ENCODE data around the gene BNIPL. TPM values are rescaled to one million over a fixed set of nuclear protein-coding genes. Genes with fewer than 3 reads are reported as not detected.
A peak's percentile ranks its signal among the peaks of the same experiment; 100 is the strongest.

Gene BNIPL
- total and polyA plus RNA-seq, 2 of the 4 experiments (the other 2 are of a cell fraction) = under 0.01 to 0.38 TPM

- peak overlapping the region; percentile 87 for H2AK9ac ChIP-seq (replicated peaks; ENCODE audit: low read depth, low read length, poor library complexity)
- DNase-seq (no peak), ATAC-seq (ENCODE audit: low read depth) (no peak)
- no peak overlapping the region for H3K4me3 ChIP-seq (ENCODE audit: insufficient read depth, low read depth, low read length)
- H3K27ac ChIP-seq (ENCODE audit: insufficient read depth, low read length) = no peak overlapping the region
- no peak overlapping the region for H2BK20ac ChIP-seq (ENCODE audit: low read depth, low read length)
- no peak overlapping the region for H2BK15ac ChIP-seq (ENCODE audit: low read depth, low read length)
- no peak overlapping the region for H2AK5ac ChIP-seq (ENCODE audit: low read depth, low read length)
- no peak overlapping the region for H4K5ac ChIP-seq (ENCODE audit: low read depth, low read length)
- H3K9me1 ChIP-seq (ENCODE audit: insufficient read depth, low read length) = peaks cover 8% of the 10 kb centered on the region; the same call in 1 of the 2 replicates
- H2BK5ac ChIP-seq (ENCODE audit: low read depth, low read length, poor library complexity, severe bottlenecking) = no peak overlapping the region
- H3K9me3 ChIP-seq (ENCODE audit: control insufficient read depth, insufficient read depth, low read length) = no peaks in the 10 kb centered on the region
- H3K4ac ChIP-seq (ENCODE audit: low read depth, low read length) = no peak overlapping the region; the same call in 1 of the 2 replicates
- H3K9ac ChIP-seq (ENCODE audit: low read depth, low read length) = no peak overlapping the region
- peaks cover 1% of the 10 kb centered on the region; the same call in 1 of the 2 replicates for H3K4me1 ChIP-seq (ENCODE audit: control insufficient read depth, insufficient read depth, low read length)
- no peak overlapping the region for H3K4me2 ChIP-seq (ENCODE audit: low read depth, low read length)
- CTCF ChIA-PET = interaction anchor here (0.9 to 4.3 kb wide), 2 partner anchors 11 to 38 kb away, joined by 4 to 24 read pairs; partner anchors contain the start of gene MINDY1
- H3K79me1 ChIP-seq (ENCODE audit: low read depth in 1 of 2, low read length in 2 of 2) = no peaks in the 10 kb centered on the region
- H3K36me3 ChIP-seq (ENCODE audit: control insufficient read depth, insufficient read depth, low read length) = peaks cover 26% of the 10 kb centered on the region
- no peak overlapping the region for H4K8ac ChIP-seq (ENCODE audit: low read depth in 2 of 2, low read length in 2 of 2)
- H2BK120ac ChIP-seq (ENCODE audit: low read depth, low read length) = no peak overlapping the region; the same call in 1 of the 2 replicates
- no TSS peak for BruUV-seq (replicated peaks)
- no peak overlapping the region for H3K18ac ChIP-seq (ENCODE audit: low read depth, low read length)
- no peaks in the 10 kb centered on the region for H3K27me3 ChIP-seq (ENCODE audit: control insufficient read depth, insufficient read depth, low read length)
- POLR2A ChIA-PET (ENCODE audit: unreplicated experiment) = interaction anchor here (0.6 kb wide), 1 partner anchor 458 kb away, joined by 7 read pairs; no protein-coding TSS in a partner anchor
- H4K20me1 ChIP-seq (ENCODE audit: insufficient read depth, low read length) = no peaks in the 10 kb centered on the region
- in situ Hi-C loops (cut with MboI; ENCODE audit: low sequenced_read_pairs) = no loop called here
- intact Hi-C loops (cut with micrococcal nuclease) = no loop called here
- H3K23ac ChIP-seq (ENCODE audit: low read depth, low read length) = no peak overlapping the region
- H4K91ac ChIP-seq (ENCODE audit: insufficient read depth, low read depth, low read length) = no peak overlapping the region
- dilution Hi-C loops (cut with HindIII; ENCODE audit: low sequenced_read_pairs, unreplicated experiment) = no loop called here
- no peak overlapping the region for H3K56ac ChIP-seq (ENCODE audit: extremely low read depth, insufficient read depth, low read length)
- H3K14ac ChIP-seq (replicated peaks; ENCODE audit: low read depth, low read length) = no peak overlapping the region
- H2AFZ ChIP-seq (replicated peaks; ENCODE audit: low read length, poor library complexity) = peak overlapping the region; percentile 58
- TF ChIP-seq NFE2L2 (IDR thresholded peaks at IDR 0.05; ENCODE audit: low read depth, low read length) (no peak), RAD21 (IDR thresholded peaks at IDR 0.05; ENCODE audit: low read length) (no peak), MXI1 (IDR thresholded peaks at IDR 0.05; ENCODE audit: borderline replicate concordance, low read depth, low read length) (no peak), MAZ (IDR thresholded peaks at IDR 0.05; ENCODE audit: borderline replicate concordance, low read depth, low read length) (no peak), MAFK (IDR thresholded peaks at IDR 0.05; ENCODE audit: low read depth, low read length) (no peak), USF2 (IDR thresholded peaks at IDR 0.05; ENCODE audit: low read depth, low read length) (no peak), RFX5 (IDR thresholded peaks at IDR 0.05; ENCODE audit: low read depth, low read length) (no peak)
- TF ChIP-seq, protein P1, sequence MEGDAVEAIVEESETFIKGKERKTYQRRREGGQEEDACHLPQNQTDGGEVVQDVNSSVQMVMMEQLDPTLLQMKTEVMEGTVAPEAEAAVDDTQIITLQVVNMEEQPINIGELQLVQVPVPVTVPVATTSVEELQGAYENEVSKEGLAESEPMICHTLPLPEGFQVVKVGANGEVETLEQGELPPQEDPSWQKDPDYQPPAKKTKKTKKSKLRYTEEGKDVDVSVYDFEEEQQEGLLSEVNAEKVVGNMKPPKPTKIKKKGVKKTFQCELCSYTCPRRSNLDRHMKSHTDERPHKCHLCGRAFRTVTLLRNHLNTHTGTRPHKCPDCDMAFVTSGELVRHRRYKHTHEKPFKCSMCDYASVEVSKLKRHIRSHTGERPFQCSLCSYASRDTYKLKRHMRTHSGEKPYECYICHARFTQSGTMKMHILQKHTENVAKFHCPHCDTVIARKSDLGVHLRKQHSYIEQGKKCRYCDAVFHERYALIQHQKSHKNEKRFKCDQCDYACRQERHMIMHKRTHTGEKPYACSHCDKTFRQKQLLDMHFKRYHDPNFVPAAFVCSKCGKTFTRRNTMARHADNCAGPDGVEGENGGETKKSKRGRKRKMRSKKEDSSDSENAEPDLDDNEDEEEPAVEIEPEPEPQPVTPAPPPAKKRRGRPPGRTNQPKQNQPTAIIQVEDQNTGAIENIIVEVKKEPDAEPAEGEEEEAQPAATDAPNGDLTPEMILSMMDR (conservative IDR thresholded peaks at IDR 0.05; ENCODE audit: low read depth, low read length) = no peak
- WGBS, 2 experiments (ENCODE audit: extremely low coverage in 2 of 2, insufficient read length in 1 of 2) = no CpG with 5 or more reads among the region's 4 CpGs
Measured at GRCh38 chr1:150995460-150995859, 40.9 kb upstream of the BNIPL start.
